Endothelial cell (in vitro differentiated cells): Measurements from ENCODE around the gene ABCG4. TPM values are rescaled to one million over a fixed set of nuclear protein-coding genes. Genes with fewer than 3 reads are reported as not detected.
"Not testable (repeated sequence)": the region's sequence is repeated elsewhere in the genome, so short reads cannot be mapped to it uniquely, and the experiment has no call there.

Source experiments
- DNase-seq: peaks from one replicate; pipeline ENCODE4 v3.0.0; 2021; ENCODE audit warnings: low spot score
- H3K27ac Mint-ChIP-seq: one replicate; pipeline ENCODE4 v1.8.0; 2021; ENCODE audit warnings: mixed read lengths, inconsistent platforms; ENCODE audit not compliant: unreplicated experiment
- H3K27me3 Mint-ChIP-seq: one replicate; pipeline ENCODE4 v1.8.0; 2021; ENCODE audit warnings: mild to moderate bottlenecking, moderate library complexity, mixed read lengths, inconsistent platforms; ENCODE audit not compliant: unreplicated experiment
- H3K36me3 Mint-ChIP-seq: one replicate; pipeline ENCODE4 v1.8.0; 2021; ENCODE audit warnings: mild to moderate bottlenecking, low read depth, mixed read lengths, inconsistent platforms; ENCODE audit not compliant: unreplicated experiment
- H3K4me1 Mint-ChIP-seq: one replicate; pipeline ENCODE4 v1.8.0; 2021; ENCODE audit warnings: mild to moderate bottlenecking, mixed read lengths, inconsistent platforms; ENCODE audit not compliant: unreplicated experiment
- H3K4me3 Mint-ChIP-seq: one replicate; pipeline ENCODE4 v1.8.0; 2021; ENCODE audit warnings: mild to moderate bottlenecking, mixed read lengths, inconsistent platforms; ENCODE audit not compliant: unreplicated experiment
- H3K9me3 Mint-ChIP-seq: one replicate; pipeline ENCODE4 v1.8.0; 2021; ENCODE audit warnings: mixed read lengths, inconsistent platforms; ENCODE audit not compliant: unreplicated experiment
- total RNA-seq: library from RNA; stranded (reverse); fragmentation: NEBNext Ultra II Directional; extraction: Animal tissue kit (Norgen Biotek cat#: 25700); gene quantifications from one replicate; pipeline ENCODE4 v1.2.1, GENCODE V29; 2021; ENCODE audit not compliant: unreplicated experiment
- TF ChIP-seq, protein P1 (sequence below): fragments of 200-600 bp; sonication (generic); IDR thresholded peaks from one replicate; pipeline ENCODE4 v1.5.0; 2021; ENCODE audit warnings: antibody characterized with exemption; ENCODE audit not compliant: unreplicated experiment

The ABCG4 gene
- total RNA-seq, 1 donor from 2014 or later: 0.10 TPM

GRCh38 chr11:119134389-119134978, 14.4 kb upstream of the ABCG4 start:
- H3K9me3 Mint-ChIP-seq: no peaks in the 10 kb centered on the region
- H3K4me1 Mint-ChIP-seq: peaks cover 25% of the 10 kb centered on the region
- TF ChIP-seq, protein P1, sequence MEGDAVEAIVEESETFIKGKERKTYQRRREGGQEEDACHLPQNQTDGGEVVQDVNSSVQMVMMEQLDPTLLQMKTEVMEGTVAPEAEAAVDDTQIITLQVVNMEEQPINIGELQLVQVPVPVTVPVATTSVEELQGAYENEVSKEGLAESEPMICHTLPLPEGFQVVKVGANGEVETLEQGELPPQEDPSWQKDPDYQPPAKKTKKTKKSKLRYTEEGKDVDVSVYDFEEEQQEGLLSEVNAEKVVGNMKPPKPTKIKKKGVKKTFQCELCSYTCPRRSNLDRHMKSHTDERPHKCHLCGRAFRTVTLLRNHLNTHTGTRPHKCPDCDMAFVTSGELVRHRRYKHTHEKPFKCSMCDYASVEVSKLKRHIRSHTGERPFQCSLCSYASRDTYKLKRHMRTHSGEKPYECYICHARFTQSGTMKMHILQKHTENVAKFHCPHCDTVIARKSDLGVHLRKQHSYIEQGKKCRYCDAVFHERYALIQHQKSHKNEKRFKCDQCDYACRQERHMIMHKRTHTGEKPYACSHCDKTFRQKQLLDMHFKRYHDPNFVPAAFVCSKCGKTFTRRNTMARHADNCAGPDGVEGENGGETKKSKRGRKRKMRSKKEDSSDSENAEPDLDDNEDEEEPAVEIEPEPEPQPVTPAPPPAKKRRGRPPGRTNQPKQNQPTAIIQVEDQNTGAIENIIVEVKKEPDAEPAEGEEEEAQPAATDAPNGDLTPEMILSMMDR: peak; percentile 53
- peaks cover 9% of the 10 kb centered on the region for H3K27me3 Mint-ChIP-seq
- no peak overlapping the region for H3K27ac Mint-ChIP-seq
- DNase-seq: no peak
- peaks cover 38% of the 10 kb centered on the region for H3K36me3 Mint-ChIP-seq
- H3K4me3 Mint-ChIP-seq: no peak overlapping the region

DNA sequence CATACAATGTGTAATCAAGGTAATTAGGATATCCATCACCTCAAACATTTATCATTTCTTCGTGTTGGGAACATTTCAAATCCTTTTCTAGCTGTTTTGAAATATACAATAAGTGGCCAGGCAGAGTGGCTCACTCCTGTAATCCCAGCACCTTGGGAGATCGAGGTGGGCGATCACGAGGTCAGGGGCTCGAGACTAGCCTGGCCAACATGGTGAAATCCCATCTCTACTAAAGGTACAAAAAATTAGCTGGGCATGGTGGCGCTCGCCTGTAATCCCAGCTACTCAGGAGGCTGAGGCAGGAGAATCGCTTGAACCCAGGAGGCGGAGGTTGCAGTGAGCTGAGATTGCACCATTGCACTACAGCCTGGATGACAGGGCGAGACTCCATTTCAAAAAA, 9.6 kb upstream of the ABCG4 start:
- not testable (repeated sequence) for H3K4me1 Mint-ChIP-seq, H3K27me3 Mint-ChIP-seq, H3K4me3 Mint-ChIP-seq, DNase-seq, H3K27ac Mint-ChIP-seq, H3K9me3 Mint-ChIP-seq, H3K36me3 Mint-ChIP-seq

DNA sequence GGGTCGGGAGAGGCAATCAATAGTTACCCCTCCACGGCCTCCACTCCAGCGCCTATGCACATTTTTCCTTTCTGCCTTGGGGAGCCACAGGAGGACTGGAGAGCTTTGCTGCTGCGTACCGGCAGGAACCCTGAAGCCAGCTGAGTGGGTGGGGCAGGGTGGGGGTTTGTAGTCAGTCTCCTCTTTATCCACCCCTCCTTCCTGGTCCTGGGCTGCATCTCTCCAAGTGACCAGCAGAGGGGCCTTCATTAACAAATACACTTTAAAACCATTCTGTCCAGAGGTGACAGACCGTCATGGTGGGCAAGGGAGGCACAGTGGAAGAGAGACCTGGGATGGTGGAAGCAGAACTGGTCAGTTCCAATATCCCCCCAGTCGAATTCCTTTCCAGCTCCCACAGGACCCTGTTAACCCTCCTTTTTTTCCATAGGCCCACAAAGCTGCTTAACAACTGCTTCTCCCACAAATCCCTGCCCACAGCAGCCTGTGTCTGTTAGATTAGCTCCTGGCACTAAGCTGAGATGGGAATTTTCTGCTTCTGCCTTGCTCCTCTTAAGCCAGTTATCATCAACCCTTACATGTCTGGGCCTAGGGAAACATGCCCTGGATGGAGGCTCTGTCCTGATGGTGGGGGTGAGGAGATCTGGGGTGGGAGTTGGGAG, 3.9 kb upstream of the ABCG4 start:
- TF ChIP-seq, protein P1: peak; percentile 77
- DNase-seq: peak; percentile 70
- H3K4me1 Mint-ChIP-seq: peaks cover 6% of the 10 kb centered on the region
- H3K4me3 Mint-ChIP-seq: no peak overlapping the region
- H3K9me3 Mint-ChIP-seq: no peaks in the 10 kb centered on the region
- no peaks in the 10 kb centered on the region for H3K36me3 Mint-ChIP-seq
- peaks cover 19% of the 10 kb centered on the region for H3K27me3 Mint-ChIP-seq
- no peak overlapping the region for H3K27ac Mint-ChIP-seq

DNA sequence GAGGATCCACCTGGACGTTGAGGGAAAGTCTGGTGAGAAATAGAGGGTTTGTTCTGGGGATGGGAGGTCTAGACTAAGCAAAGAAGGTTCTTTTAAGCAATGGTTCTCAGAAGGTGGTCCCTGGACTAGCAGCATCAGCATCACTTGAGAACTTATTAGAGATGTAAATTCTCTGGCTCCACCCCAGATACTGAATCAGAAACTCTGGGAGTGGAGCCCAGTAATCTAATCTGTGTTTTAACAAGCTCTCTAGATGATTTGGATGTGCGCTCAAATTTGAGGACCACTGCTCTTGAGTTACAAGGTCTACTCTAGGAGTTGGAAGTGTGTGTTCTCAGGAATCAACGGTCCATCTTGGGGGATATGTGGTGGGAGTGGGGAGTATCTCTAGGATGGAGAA, 3.3 kb upstream of the ABCG4 start:
- H3K9me3 Mint-ChIP-seq: no peaks in the 10 kb centered on the region
- no peak overlapping the region for H3K4me3 Mint-ChIP-seq
- peaks cover 25% of the 10 kb centered on the region for H3K27me3 Mint-ChIP-seq
- DNase-seq: no peak
- H3K36me3 Mint-ChIP-seq: no peaks in the 10 kb centered on the region
- TF ChIP-seq, protein P1: no peak
- no peak overlapping the region for H3K27ac Mint-ChIP-seq
- peaks cover 6% of the 10 kb centered on the region for H3K4me1 Mint-ChIP-seq

DNA sequence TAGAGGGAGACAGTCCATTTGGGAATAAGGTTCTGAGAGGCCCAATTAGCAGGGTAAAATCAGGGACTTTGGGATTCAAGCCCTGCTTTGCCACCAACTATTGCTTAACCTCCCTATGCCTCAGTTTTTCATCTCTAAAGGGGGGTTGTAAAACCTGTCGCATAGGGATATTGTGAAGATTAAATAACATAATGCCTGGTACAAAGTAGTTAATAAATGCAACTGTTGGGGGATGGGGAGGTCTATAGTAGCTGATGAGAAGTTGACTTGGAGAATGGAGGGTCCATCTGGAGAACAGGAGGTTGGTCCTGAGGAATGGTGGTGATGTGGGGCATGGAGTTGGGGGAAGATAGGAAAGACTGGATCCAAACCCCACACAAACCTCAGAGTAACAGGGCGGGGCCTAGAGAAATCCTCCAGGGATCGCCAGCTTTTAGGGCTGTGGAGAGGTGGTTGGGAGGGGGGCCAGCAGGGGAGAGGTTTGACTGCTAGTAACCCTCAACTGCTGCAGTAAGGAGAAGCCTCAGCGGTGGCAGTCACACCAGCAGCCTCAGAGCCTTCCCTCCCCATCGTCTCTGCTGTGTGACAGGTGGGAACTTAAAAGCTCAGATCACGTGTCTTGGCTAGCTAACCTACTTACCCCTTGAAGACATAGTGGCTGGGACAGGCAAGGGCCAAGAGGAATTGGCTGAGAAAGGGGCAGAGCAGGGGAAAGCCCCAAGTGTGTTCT, 1.1 kb upstream of the ABCG4 start:
- TF ChIP-seq, protein P1: no peak
- Mint-ChIP-seq H3K9me3 (no peaks in the 10 kb centered on the region), H3K27ac (peak overlapping the region; percentile 76), H3K36me3 (no peaks in the 10 kb centered on the region), H3K4me3 (peak overlapping the region; percentile 82), H3K4me1 (peaks cover 6% of the 10 kb centered on the region), H3K27me3 (peaks cover 27% of the 10 kb centered on the region)
- no peak for DNase-seq
